Thyroid gland (tissue), 4 donors: Measurements from ENCODE around the gene RRBP1.

ENCODE experiments used
- CTCF ChIP-seq, 6 experiments: fragments of 200-600 bp in 3 of 6; fragments of 450-650 bp in 3 of 6; sonication (generic) in 3 of 6; IDR thresholded peaks; one replicate each; pipeline ENCODE4 v1.5.1; 2016 to 2019; ENCODE audit warnings: antibody characterized with exemption in 6 of 6, mild to moderate bottlenecking in 2 of 6, inconsistent platforms in 1 of 6, moderate library complexity in 1 of 6
- POLR2A ChIP-seq, 2 donors: fragments of 450-650 bp; IDR thresholded peaks; one replicate each; pipeline ENCODE4 v1.6.1; 2017; ENCODE audit warnings: antibody characterized with exemption in 2 of 2, mild to moderate bottlenecking in 2 of 2, moderate library complexity in 1 of 2

DNA sequence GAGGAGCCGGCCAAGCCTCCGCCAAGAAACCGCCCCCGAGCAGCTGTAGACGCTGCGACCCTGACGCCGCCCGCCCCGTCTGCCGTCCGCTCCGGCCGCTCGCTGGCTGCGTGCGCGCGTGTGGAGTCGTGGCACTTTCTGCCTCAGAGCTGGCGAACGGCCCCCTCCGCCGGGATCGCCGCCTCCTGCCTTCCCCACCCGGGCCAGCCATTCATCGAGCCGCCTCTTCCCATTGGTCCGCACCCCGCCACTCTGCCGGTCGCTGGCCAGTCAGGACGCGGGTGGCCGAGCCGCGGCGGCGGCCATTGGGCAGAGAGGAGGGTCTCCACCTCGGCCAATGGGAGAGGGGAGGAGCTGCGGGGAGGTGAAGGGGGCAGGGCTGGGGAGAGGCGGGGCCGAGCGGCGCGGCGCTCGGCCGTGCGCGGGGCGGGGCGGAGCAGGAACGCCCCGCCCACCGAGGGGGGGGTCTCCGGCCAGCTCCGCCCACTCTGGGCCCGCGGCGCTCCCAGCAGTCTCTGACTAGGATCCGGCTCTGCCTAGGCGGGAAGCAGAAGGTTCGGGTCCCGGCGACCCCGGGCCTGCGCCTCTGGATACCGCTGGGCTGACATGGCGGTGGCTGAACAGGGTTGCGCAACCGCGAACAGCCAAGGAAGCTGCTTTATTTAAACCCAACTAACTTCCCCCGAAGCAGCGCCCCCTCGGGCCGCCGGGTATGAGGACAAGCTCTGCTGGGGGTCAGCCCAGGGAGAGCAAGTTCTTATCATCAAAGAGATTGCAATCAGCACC is at the start of gene RRBP1:
- TF ChIP-seq CTCF (IDR thresholded peaks at IDR 0.05) (peak in 4 of 6 experiments; percentile 52 to 58 (median 54)), POLR2A (IDR thresholded peaks at IDR 0.05) (peak; percentile 95 to 99)
